Measurements from ENCODE around the gene FRMD3. TPM values are rescaled to one million over a fixed set of nuclear protein-coding genes. Genes with fewer than 3 reads are reported as not detected.

FRMD3 gene
- total and polyA plus RNA-seq, 7 donors = 5.9 to 27.4 (median 8.3) TPM

DNA sequence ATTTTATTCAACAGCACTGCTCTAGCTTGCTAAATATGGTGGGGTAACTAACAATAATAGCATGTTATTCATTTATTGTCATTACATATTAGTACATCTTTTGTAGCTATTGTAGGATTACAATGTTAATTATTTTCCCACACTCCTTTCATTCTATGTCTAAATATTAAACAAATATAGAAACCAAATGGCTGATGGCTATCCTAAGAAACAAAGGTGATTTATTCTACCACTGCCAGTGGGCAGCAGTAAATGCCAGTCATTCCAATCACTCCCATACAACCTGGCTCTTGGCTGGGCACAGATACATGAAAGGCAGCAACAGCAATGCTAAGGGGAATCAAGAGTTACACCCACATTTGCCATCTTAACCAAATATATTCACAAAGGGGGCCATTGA lies 84.1 kb downstream of the FRMD3 start:
- no peak for DNase-seq
- Histone ChIP-seq H3K27ac (no peak overlapping the region), H3K4me1 (no peaks in the 10 kb centered on the region), H3K27me3 (no peaks in the 10 kb centered on the region), H3K36me3 (no peaks in the 10 kb centered on the region), H3K4me3 (no peak overlapping the region), H3K9me3 (no peaks in the 10 kb centered on the region)
- intact Hi-C loops (cut with DNase I) = no loop called here
- TF ChIP-seq POLR2A (IDR thresholded peaks at IDR 0.05) (no peak), EP300 (IDR thresholded peaks at IDR 0.05) (no peak), POLR2AphosphoS5 (IDR thresholded peaks at IDR 0.05) (no peak)
- TF ChIP-seq, protein P1, sequence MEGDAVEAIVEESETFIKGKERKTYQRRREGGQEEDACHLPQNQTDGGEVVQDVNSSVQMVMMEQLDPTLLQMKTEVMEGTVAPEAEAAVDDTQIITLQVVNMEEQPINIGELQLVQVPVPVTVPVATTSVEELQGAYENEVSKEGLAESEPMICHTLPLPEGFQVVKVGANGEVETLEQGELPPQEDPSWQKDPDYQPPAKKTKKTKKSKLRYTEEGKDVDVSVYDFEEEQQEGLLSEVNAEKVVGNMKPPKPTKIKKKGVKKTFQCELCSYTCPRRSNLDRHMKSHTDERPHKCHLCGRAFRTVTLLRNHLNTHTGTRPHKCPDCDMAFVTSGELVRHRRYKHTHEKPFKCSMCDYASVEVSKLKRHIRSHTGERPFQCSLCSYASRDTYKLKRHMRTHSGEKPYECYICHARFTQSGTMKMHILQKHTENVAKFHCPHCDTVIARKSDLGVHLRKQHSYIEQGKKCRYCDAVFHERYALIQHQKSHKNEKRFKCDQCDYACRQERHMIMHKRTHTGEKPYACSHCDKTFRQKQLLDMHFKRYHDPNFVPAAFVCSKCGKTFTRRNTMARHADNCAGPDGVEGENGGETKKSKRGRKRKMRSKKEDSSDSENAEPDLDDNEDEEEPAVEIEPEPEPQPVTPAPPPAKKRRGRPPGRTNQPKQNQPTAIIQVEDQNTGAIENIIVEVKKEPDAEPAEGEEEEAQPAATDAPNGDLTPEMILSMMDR (IDR thresholded peaks at IDR 0.05) = no peak

DNA sequence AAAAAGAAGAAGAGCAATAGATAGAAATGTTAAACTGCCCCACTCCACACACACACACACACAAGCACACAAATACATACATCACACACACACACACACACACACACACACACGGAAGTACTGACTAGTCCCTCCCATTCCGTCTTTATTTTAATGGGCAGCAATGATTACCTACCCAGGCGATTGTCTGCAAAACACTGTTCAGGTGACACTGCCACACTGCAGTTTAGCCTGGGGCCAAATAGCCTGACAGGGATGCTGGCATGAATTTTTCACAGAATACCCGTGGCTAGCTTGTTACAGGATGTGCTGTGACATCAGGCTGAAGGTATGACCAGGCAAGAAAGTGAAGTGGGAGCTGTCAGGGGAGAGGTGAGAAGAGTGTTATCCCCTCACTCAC lies 86.9 kb downstream of the FRMD3 start:
- no peaks in the 10 kb centered on the region for H3K27me3 ChIP-seq
- peak overlapping the region in 1 of 4 donors; percentile 25 for H3K27ac ChIP-seq
- no peaks in the 10 kb centered on the region for H3K9me3 ChIP-seq
- TF ChIP-seq POLR2A (IDR thresholded peaks at IDR 0.05) (no peak), EP300 (IDR thresholded peaks at IDR 0.05) (no peak), POLR2AphosphoS5 (IDR thresholded peaks at IDR 0.05) (no peak)
- TF ChIP-seq, protein P1 (IDR thresholded peaks at IDR 0.05) = no peak
- 33 to 78% methylated on average over 4 of the region's 4 CpGs for WGBS, 2 donors
- no peak for DNase-seq
- intact Hi-C loops (cut with DNase I) = no loop called here
- H3K4me1 ChIP-seq = no peaks in the 10 kb centered on the region
- H3K4me3 ChIP-seq = no peak overlapping the region
- H3K36me3 ChIP-seq = no peaks in the 10 kb centered on the region

DNA sequence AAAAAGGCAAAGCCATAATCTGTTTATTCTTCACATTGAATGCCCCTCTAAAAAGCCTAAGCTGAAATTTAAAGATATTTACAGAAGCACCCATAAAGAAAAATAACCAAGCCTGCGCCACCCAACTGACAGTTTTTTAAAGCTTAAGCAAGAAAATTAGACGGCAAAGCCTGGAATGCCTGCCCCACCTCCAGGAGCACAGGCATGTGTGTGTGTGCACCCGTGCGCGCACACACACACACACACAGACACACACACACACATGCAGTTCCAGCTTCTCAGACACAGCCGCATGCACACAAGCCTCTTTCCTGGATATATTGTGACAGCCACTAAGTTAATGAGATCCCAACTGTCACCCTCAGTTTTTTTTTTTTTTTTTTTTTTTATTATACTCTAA lies 88.2 kb downstream of the FRMD3 start:
- Histone ChIP-seq H3K36me3 (no peaks in the 10 kb centered on the region), H3K9me3 (no peaks in the 10 kb centered on the region), H3K4me1 (peaks cover 0 to 3% (median 1%) of the 10 kb centered on the region in 4 donors), H3K27ac (peak overlapping the region in 2 of 4 donors; percentile 46 to 60), H3K27me3 (no peaks in the 10 kb centered on the region), H3K4me3 (no peak overlapping the region)
- intact Hi-C loops (cut with DNase I) = no loop called here
- DNase-seq = no peak
- TF ChIP-seq POLR2AphosphoS5 (IDR thresholded peaks at IDR 0.05) (no peak), POLR2A (IDR thresholded peaks at IDR 0.05) (no peak)
- 58 to 68% methylated on average over 6 of the region's 6 CpGs for WGBS, 2 donors

DNA sequence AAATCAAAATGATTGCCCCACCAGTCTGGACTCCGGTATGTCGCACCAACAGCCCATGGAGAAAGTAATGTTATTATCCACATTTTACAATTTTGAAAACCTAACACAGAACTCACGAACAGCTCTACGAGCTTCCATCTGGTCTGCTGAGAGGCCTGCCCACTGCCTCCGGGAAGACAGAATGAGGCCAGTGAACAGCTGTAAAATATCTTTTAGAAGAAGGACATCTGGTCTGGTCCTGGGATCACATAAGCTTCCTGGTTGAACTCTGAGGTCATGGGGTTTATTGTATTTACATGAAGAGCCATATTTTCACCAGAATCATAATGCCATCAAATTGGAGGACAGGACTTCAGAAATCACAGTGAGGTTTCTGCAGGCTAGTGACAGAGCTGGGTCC lies 89.0 kb downstream of the FRMD3 start:
- peaks cover 0 to 4% (median 2%) of the 10 kb centered on the region in 4 donors for H3K4me1 ChIP-seq
- WGBS, 2 donors = 58 to 60% methylated on average over 5 of the region's 5 CpGs
- peak overlapping the region; percentile 31 to 60 (median 48) for H3K27ac ChIP-seq
- H3K9me3 ChIP-seq = no peaks in the 10 kb centered on the region
- H3K27me3 ChIP-seq = no peaks in the 10 kb centered on the region
- no peak overlapping the region for H3K4me3 ChIP-seq
- DNase-seq = peak; percentile 76
- H3K36me3 ChIP-seq = no peaks in the 10 kb centered on the region
- intact Hi-C loops (cut with DNase I) = no loop called here
- TF ChIP-seq EP300 (IDR thresholded peaks at IDR 0.05) (no peak), POLR2AphosphoS5 (IDR thresholded peaks at IDR 0.05) (peak; percentile 25 to 70 (median 48))

DNA sequence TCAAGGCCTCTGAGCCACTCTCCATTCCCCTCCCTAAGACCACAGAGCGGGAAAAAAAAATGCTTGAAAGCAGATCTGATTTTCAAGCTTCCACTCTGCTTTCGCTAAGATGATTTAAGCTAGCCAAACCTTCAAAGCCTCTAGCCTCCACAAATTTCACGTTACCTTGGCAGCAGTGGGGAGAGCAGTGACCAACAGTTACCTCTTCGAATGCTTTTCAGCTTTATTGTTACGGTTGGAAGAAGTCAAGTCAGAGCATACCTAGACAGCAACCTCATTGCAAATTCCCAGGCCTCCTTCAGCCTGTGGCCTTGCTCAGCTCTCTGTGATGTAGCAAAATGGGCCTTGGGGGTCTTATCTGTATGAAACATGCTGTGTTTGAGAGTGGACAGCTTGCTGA lies 89.6 kb downstream of the FRMD3 start:
- Histone ChIP-seq H3K27ac (peak overlapping the region; percentile 31 to 60 (median 48)), H3K27me3 (no peaks in the 10 kb centered on the region), H3K9me3 (no peaks in the 10 kb centered on the region), H3K4me1 (peaks cover 0 to 4% (median 2%) of the 10 kb centered on the region in 4 donors), H3K4me3 (no peak overlapping the region), H3K36me3 (no peaks in the 10 kb centered on the region)
- no peak for DNase-seq
- intact Hi-C loops (cut with DNase I) = no loop called here
- no peak for TF ChIP-seq POLR2A (IDR thresholded peaks at IDR 0.05)
- TF ChIP-seq, protein P1 (IDR thresholded peaks at IDR 0.05) = no peak
- TF ChIP-seq EP300 (IDR thresholded peaks at IDR 0.05) = no peak
- no peak for TF ChIP-seq POLR2AphosphoS5 (IDR thresholded peaks at IDR 0.05)
- WGBS, 2 donors = 94 to 96% methylated on average over 5 of the region's 5 CpGs

DNA sequence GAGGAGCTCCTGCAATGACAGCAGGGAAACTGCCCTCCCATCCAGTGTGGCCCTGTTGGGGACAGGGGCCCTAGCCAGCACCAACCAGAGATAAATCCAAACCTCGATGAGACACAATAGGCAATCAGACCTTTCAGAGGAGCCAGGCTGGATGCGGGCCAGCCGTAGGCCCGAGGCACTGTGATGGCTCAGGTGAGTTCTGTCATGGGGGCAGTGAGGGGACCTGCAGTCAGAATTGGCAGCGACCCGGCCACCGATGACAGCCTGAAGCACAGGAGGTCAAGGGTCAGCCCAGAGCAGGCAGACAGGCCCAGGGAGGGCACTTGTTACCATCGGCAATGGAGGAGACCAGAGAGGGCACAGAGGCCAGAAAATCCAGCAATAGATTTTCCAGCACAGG lies 90.8 kb downstream of the FRMD3 start:
- peak overlapping the region in 3 of 4 donors; percentile 19 to 60 (median 55) for H3K27ac ChIP-seq
- intact Hi-C loops (cut with DNase I) = no loop called here

More for the DNA sequence above, 90.8 kb downstream of the FRMD3 start:
- TF ChIP-seq POLR2AphosphoS5 (IDR thresholded peaks at IDR 0.05) = no peak
- TF ChIP-seq POLR2A (IDR thresholded peaks at IDR 0.05) = no peak
- TF ChIP-seq, protein P1 (IDR thresholded peaks at IDR 0.05) = no peak
- no peak for TF ChIP-seq EP300 (IDR thresholded peaks at IDR 0.05)
- DNase-seq = no peak
- no peaks in the 10 kb centered on the region for H3K36me3 ChIP-seq
- no peaks in the 10 kb centered on the region for H3K9me3 ChIP-seq
- no peak overlapping the region for H3K4me3 ChIP-seq
- no peaks in the 10 kb centered on the region for H3K27me3 ChIP-seq
- 85 to 92% methylated on average over 8 of the region's 8 CpGs for WGBS, 2 donors
- H3K4me1 ChIP-seq = peaks cover 0 to 4% (median 2%) of the 10 kb centered on the region in 4 donors
